GM21367 (cell line): ENCODE measurements around the gene CHRM2.

Source experiments
- ATAC-seq: cut with Tn5 transposase; IDR thresholded peaks from one replicate; pipeline ENCODE4 v1.9.1; 2021; ENCODE audit not compliant: unreplicated experiment

The CHRM2 gene

DNA sequence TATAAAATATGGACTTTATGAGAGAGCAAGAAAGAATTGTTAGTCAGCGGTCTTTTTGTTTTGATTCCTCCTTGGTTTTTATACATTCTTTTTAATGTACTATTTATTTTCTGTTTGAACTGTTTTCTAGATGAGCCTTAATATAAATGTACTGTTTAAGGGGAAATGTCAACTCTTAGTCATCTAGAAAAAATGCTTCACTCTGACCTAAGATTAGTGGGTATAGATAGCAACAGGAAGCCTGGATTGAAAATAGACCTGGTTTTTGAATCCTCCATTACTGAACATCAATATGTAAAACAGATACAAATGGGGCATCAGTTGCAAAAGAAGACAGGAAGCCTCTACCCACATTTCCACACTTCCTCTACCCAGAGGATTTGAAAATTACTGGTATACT lies 87.8 kb downstream of the CHRM2 start:
- no peak for ATAC-seq

DNA sequence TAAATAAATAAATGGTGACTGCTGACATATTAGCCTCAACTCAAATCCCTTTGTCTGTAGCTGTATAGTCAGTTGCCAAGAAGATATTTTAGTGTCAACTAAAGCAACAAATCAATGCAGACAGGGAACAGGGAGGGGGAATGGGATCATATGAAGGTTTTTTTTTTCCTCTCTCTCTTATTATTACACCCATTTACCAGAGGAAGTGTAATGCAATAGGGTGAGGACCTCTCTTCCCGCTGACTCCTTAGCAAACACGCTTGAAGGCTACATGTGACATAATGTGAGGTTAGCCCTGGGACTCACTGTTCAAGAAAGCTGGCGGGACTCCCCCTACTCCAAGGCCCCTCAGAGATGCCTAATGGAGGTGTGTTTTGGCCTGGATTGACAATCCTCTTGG lies 88.2 kb downstream of the CHRM2 start:
- no peak for ATAC-seq

DNA sequence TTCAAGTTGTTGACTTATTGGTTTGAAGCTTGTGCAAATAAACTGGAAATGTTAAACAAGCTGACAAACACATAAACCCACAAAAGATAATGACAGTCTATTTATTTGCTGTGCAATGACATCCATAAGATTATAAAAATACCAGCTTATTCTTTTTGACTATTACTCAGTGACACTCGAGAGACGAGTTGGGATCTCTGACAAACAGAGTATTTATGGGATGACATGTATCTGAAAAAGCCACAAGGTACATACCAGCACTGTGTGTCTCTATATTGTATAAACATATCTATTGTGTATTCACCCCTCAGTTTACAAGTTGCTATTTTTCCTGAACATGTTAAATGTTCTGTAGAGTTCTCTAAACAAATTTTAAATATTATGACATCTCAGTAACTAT lies 88.9 kb downstream of the CHRM2 start:
- no peak for ATAC-seq

DNA sequence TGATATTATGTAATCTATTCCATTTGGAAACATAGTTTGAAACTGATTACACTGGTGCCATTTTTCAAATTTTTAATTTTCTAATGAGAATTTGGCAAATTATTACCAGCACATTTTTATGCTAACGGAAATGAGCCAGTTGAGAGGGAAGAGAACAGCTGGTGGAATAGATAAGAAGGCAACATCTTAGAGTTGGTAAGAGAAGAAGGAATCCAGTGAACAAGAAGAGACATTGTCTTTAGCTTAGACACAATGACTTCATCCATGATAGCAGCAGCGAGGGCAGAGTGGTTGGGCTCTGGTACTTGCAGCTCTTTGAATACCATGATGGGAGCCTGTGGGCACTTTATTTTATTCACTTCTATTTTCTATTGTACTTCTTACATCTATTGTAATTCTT lies 89.6 kb downstream of the CHRM2 start:
- no peak for ATAC-seq

DNA sequence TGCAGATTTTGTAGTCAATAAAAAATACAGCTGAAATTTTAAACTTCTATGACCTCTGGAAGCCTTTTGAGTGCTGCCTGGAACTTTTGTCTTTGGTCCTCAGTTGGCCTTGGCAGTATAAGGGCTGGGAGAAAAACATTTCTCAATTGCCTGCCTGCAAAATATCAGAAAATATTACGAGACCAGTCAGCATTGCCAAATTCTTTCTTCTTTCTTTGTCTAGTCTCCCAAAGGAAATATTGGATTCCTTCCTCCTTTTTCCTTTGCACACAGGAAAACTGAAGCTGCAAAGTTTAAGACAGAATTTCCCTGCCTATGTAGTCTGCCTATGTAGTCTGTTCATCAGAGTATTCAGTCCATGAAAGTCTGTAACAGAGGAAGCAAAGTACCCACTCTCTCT lies 95.9 kb downstream of the CHRM2 start:
- ATAC-seq: no peak

DNA sequence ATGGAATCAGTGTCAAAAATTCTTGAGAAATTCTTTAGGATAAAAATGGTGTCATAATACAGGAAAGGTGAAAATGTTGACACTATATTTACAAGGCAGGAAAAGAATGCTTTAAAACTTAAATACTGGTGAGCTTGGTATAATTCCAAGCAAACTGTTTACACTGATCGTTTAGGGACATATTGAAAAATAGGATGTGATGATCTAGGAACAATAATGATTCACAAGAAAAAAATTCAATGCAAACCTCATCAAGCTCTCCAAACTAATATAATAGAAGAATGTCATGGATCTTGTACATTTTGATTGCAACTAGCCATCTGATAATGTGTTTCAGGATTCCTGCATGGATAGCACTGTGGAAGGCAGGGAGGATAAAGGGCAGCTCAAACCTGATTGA lies 98.4 kb downstream of the CHRM2 start:
- no peak for ATAC-seq

DNA sequence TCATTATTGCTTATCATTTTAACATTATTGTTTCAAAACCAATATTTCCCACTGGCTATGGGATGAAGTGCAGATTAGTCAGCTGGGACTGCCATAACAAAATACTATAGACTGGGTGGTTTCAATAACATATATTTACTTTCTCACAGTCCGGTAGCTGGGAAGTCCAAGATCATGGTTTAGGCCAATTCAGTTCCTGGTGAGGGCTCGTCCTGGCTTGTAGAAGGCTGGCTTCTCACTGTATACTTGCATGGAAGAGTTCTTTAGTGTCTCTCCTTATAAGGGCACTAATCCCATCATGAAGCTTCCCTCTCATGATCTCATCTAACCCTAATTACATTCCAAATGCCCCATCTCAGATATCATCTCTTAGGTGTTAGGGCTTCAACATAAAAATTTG lies 101.3 kb downstream of the CHRM2 start:
- ATAC-seq: no peak

DNA sequence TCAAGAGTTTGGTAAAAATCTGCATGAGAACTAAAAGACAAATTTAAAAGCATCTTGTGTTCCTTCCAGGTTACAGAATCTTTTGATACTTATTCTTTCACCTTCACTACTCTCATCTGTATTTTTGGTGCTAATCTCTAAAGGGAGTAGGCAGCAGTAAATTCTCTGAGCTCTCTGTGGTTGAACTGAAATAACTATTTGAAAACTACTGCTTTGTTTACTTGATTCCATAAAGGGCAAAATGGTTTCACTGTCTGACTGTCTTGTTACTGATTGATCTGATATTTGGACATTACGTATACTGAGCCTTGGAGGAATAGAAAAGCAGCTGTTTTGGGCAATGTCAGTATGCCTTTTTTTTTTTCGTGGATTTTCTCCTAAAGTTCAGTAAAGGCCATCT lies 103.3 kb downstream of the CHRM2 start:
- ATAC-seq: no peak

DNA sequence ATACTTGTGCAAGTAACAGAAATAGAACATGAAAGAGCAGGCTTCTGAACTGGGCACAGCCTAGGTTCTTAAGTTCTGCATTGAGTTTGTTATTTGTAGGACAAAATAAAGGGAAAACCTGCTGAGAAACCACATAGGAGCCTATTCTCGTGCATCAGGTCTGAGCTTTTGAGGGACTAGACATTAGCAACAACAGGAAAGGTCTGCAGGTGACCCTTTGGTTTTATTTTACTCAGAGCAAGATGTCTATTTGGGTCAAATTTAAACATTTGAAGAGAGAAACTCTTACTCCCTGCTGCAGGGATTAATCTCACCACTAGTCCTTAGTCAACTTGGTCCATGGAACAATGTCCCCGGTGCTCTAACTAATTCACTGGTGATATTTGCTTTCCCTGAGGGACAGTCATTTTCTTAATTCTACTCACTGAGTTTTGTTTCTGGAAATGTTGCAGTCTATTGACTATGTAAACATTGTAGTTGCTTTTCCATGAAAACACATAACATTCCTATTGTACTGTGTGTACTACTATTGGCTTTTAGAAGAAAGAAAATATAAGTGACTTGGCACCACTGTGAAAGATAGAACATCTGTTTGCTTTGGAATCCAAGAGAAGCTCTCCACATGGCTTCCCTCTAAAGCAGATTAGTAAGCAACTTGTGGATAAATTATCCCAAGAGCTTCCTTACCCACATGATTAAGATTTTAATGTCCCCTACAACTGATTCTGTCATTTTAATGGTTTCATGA lies 108.2 kb downstream of the CHRM2 start:
- no peak for ATAC-seq

DNA sequence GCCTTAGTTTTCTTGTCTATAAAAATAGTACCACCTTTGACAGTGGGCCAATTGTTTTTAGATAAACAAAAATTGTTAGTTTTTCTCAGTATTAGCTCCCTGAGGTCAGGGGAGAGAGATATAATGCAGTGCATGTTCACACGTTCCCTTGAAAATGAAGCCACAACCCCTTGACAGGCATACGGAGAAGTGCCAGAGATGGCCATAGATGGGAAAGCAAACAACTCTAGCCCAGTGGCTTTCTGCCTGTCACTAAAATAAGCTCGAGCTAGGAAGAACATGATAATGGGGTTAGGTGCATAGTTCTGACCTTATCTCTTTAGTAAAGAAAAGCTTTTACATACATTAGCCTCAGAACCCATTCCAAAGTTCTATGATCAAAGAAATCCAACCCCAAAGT lies 124.9 kb downstream of the CHRM2 start:
- no peak for ATAC-seq

DNA sequence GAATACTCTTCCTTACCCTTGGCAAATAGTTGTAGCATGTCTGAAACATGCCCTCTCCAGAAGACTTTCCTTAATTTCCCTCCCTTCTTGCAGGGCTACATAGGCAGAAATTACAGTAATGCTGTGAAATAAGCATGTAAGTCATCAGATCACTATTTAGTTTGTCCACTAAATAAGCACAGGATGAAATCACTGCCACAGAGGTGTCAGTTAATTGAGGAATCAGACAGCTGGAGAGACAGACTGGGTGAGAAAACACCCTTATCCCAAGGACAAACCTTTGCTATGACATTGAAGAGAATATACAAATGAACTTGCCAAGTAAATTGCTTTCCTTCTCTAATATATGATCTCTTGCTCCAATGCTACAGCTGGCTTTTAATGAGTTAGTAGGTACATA lies 129.3 kb downstream of the CHRM2 start:
- no peak for ATAC-seq

DNA sequence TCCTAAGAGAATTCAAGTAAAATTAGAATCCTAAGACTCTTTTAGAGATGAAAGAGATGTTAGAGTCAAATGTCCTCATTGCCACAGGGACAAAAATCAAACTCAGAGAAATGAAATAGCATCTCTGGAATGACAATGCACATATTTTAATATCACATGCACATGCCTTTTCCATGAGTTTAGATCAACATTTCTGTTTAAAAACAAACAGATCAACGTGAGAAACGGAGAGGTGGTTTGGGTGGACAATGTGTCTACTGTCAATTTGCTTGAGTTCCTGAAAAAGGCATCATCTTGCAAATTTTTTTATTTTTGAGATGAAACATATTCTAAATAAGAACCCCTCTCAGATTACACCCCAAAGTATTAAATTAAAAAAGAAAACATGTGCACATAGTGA lies 130.0 kb downstream of the CHRM2 start:
- no peak for ATAC-seq

DNA sequence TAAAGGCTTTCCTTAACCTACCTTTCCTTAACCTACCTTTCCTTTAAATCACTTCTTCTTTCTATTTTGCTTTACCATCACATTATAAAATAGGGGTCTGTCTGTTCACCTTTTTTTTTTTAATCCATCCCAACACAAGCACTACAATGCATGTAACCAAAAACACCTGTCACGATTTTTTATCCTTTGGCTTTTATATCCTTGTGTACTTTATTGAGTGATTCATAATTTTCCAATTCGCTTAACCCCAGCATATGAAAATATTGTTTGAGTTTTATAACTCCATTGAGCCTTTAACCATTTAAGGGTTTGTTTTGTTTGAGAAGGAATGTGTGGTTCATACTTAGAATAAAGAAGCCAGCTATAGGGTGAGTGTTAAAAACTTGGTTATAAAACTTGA lies 132.2 kb downstream of the CHRM2 start:
- no peak for ATAC-seq

DNA sequence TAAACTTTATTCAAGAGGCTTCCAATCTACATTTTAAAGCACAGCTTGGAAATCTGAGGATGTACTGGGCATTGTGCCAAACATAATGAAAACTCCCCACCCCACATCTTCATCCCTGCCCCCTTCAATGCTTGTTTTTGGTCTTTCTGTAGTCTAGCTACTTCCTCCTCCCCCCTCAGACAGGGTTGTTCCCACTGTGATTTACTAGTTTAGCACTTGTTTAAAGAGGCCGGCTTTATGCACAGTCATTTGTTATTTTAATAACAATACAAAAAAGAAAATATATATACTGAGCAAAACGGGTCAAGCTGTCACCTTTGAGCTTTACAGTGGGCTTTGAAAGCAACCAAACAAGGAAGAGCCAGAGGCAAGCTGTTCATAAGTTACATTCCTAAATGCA lies 132.6 kb downstream of the CHRM2 start:
- no peak for ATAC-seq

DNA sequence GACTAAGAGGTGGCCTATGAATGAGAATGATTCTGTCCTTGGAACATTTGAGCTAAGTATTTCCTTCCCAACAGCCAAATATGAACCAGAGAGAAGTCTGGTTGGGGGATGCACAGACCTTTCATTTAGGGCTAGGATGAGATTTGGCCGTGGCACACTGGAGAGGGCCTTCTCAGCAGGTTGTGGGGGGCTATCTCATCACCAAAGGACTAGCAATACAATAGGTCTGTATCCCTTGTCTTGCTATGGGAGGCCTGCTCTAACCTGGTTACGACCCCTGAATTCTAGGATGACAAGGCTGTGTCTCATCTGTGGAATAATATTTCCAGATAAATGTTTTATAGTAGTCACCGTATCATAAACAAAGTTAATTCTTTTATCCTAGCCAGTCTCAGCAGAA lies 133.0 kb downstream of the CHRM2 start:
- no peak for ATAC-seq

DNA sequence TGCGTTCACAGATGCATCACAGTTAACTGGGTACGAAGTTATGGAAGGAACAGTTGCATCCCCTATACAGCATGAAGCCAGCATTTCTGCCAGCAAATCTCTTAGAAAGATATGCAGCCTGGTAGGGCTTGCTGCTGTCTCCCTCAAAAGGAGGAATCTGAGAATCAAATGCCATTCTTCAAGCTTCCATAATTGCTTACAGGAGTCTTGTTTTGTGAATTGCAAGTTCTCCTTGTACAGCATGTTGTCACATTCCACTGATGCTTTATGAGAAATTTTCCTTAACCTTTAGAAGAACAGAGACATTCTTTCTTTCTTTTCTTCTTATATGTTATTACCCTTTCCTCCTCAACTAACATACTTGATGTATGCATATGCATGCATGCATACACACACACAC lies 134.6 kb downstream of the CHRM2 start:
- no peak for ATAC-seq

DNA sequence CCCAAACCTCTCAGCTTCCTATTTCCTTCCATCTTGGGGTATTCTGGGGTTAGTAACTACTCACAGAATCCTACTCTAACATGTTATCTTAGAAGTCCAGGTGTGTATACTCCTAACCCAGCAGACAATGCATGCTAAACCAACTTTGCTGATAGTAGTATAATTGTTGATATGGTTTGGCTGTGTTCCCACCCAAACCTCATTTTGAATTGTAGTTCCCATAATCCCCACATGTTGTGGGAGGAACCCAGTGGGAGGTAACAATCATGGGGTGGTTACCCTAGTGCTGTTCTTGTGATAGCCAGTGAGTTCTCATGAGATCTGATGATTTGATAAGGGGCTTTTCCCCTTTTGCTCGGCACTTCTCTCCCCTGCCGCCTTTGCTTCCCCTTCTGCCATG lies 135.1 kb downstream of the CHRM2 start:
- no peak for ATAC-seq

DNA sequence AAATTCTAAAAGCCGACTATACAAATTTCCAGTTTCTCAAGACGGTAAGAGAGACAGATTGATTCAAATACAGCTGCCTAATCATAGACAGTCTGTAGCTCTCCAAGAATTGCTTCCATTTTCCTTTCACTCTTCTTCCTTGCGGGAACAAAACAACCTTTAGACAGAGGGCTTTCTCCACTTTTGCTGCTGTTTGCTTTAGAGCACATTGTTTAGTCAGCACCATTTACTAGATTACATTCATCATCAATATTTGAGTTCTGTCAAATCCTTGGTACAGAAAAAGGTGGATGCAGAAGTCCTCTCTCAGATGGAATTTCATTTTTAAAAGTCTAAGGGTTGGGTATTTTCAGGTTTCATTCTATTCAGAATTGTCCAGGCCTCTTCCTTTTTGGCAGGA lies 137.4 kb downstream of the CHRM2 start:
- ATAC-seq: no peak

DNA sequence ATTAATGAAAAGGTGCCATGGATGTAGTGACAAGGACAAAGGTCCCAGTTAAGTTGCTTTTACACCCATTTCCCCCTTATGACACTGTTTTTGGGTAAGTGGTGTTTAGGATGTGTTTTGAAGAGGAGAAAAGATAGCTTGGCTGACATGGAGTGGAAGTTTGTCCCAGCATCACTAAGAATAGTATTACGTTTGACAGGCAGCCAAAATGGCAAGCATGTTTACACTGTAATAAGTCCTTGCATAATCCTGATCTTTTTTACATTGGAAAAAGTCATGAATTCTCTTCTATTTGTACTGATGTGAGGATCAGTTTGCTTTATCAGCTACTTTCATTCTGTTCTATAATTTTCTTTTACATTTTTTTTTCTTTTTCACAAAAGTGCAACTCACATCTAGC lies 137.8 kb downstream of the CHRM2 start:
- no peak for ATAC-seq

DNA sequence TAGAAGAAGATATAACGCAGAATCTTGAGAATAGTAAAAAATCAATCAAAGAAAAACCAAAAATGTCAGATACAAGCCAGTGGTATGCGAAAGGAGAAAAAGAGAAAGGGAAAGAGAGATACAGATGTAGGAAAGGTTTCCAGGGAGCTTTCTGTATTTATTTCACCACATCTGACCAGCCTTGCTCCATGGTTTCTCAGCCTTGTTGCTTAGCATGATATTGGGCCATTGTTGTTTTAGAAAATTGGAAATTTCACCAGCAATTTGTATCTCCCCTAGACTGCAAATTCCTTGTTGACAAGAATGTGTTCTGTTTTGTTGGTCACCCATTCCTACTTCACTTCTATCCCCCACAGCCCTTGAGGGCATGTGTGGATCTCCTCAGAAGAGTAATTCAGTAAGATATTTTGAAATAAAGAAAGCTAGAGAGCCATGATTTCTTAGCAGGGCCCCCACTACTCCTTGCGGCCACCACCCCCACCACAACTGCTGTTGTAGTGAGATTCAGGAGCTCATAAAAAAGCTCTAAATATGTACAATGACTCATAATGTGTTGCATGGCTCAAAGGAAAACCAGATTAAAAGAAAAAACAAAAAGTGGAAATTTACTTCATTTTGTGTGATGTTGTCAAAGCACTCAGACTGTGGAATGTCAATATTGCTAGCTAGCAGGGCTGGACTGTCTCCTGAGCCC lies 138.7 kb downstream of the CHRM2 start:
- no peak for ATAC-seq

DNA sequence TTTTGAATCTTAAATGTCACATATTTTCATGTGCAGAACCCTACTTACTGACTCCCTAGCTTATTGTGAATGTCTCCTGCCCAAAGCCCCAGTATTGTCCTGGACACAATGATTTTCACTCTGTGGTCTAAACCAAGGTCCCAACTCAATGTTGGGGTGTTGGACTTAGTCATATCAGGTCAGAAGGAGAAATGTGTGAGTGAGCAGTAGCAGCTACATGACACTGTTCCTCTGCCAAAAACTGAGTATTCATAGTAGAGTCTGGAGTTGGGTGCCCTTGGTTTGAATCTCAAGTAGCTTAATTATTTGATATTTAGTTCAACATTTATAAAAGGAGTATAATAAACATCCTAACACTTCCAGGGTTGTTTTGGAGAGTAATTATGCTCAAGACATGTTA lies 141.0 kb downstream of the CHRM2 start:
- ATAC-seq: no peak

DNA sequence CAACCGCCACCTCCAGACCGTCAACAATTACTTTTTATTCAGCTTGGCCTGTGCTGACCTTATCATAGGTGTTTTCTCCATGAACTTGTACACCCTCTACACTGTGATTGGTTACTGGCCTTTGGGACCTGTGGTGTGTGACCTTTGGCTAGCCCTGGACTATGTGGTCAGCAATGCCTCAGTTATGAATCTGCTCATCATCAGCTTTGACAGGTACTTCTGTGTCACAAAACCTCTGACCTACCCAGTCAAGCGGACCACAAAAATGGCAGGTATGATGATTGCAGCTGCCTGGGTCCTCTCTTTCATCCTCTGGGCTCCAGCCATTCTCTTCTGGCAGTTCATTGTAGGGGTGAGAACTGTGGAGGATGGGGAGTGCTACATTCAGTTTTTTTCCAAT lies 146.6 kb downstream of the CHRM2 start:
- no peak for ATAC-seq

DNA sequence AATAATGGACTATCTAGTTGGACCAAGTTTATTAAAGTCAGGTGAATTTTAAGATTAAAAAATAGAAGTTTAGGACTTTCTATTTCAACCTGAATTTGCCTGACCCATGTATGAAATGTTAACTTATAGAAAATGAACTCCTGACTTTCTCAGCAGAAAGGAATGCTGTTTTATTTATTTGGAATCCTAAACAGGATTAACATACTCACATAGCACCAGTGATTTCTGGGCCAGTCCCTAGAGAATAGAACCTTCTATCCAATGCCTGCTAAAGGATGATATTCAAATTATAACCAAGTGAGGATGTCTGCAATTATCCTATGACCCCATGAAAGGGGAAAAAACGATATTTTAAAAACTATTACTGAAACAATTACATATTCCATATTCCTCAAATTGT lies 148.8 kb downstream of the CHRM2 start:
- no peak for ATAC-seq
